GM23248 (cell line): ENCODE results near the gene RIN1. TPM values are rescaled to one million over a fixed set of nuclear protein-coding genes. Genes with fewer than 3 reads are reported as not detected.

Source experiments
- DNase-seq: peaks from one replicate; pipeline ENCODE4 v3.0.0-alpha.2; 2015
- H2AFZ ChIP-seq: fragments of 200-600 bp; sonication (generic); 2 replicates; pipeline ENCODE4 v1.6.1; 2016; ENCODE audit warnings: antibody characterized with exemption
- H3F3A ChIP-seq: fragments of 200-600 bp; sonication (generic); 2 replicates; pipeline ENCODE4 v1.6.1; 2016; ENCODE audit warnings: mild to moderate bottlenecking, antibody characterized with exemption, mixed run types; ENCODE audit not compliant: insufficient read depth
- H3K27ac ChIP-seq: fragments of 200-600 bp; sonication (generic); 2 replicates; pipeline ENCODE4 v1.5.1; 2016; ENCODE audit warnings: mild to moderate bottlenecking
- H3K27me3 ChIP-seq: fragments of 200-600 bp; sonication (generic); replicated peaks from 2 replicates; pipeline ENCODE4 v1.6.1; 2016; ENCODE audit warnings: mild to moderate bottlenecking; ENCODE audit not compliant: insufficient read depth
- H3K36me3 ChIP-seq: fragments of 200-600 bp; sonication (generic); 2 replicates; pipeline ENCODE4 v1.6.1; 2016; ENCODE audit warnings: low read depth, mild to moderate bottlenecking
- H3K4me1 ChIP-seq: fragments of 200-600 bp; sonication (generic); 2 replicates; pipeline ENCODE4 v1.6.1; 2016; ENCODE audit warnings: mild to moderate bottlenecking; ENCODE audit not compliant: insufficient read depth
- H3K4me2 ChIP-seq: fragments of 200-600 bp; sonication (generic); one replicate; pipeline ENCODE4 v1.6.1; 2016; ENCODE audit warnings: mild to moderate bottlenecking; ENCODE audit not compliant: unreplicated experiment
- H3K4me3 ChIP-seq: fragments of 200-600 bp; sonication (generic); 2 replicates; pipeline ENCODE4 v1.5.1; 2016; ENCODE audit warnings: mild to moderate bottlenecking
- H3K79me2 ChIP-seq: fragments of 200-600 bp; sonication (generic); 2 replicates; pipeline ENCODE4 v1.6.1; 2016; ENCODE audit warnings: mild to moderate bottlenecking; ENCODE audit not compliant: insufficient read depth
- H3K9ac ChIP-seq: fragments of 200-600 bp; sonication (generic); 2 replicates; pipeline ENCODE4 v1.6.1; 2016; ENCODE audit warnings: mild to moderate bottlenecking
- H3K9me2 ChIP-seq: fragments of 200-600 bp; sonication (generic); 2 replicates; pipeline ENCODE4 v1.6.1; 2016; ENCODE audit warnings: mixed run types, mild to moderate bottlenecking, moderate library complexity; ENCODE audit not compliant: insufficient read depth
- H3K9me3 ChIP-seq: fragments of 200-600 bp; sonication (generic); one replicate; pipeline ENCODE4 v1.6.1; 2017; ENCODE audit warnings: low read depth
- H4K20me1 ChIP-seq: fragments of 200-600 bp; sonication (generic); 2 replicates; pipeline ENCODE4 v1.6.0; 2016; ENCODE audit not compliant: insufficient read depth
- EZH2 ChIP-seq: fragments of 200-600 bp; sonication (generic); IDR thresholded peaks from 2 replicates; pipeline ENCODE4 v1.6.1; 2018; ENCODE audit warnings: antibody characterized with exemption, mild to moderate bottlenecking; ENCODE audit not compliant: insufficient read depth, poor library complexity, severe bottlenecking
- EZH2phosphoT487 ChIP-seq: fragments of 200-600 bp; sonication (generic); IDR thresholded peaks from 2 replicates; pipeline ENCODE4 v1.6.1; 2018; ENCODE audit warnings: antibody characterized with exemption, moderate library complexity, mild to moderate bottlenecking, low read depth; ENCODE audit not compliant: insufficient read depth
- WGBS, 2 experiments: methylation state at CpG; one replicate each; pipeline ENCODE4 v1.1.6; 2015 to 2017; ENCODE audit warnings: low lambda C conversion rate in 2 of 2, low coverage in 1 of 2; ENCODE audit errors: missing lambda C conversion rate in 2 of 2; 5-methylcytosine and 5-hydroxymethylcytosine counted together
- in situ Hi-C: fragments of 300-500 bp; cut with MboI; formaldehyde crosslinking; loops from 2 replicates; pipeline ENCODE4 v1.15.0; 2020
- polyA plus RNA-seq: library from polyadenylated mRNA; unstranded; fragments of >200 nt; fragmentation: Nextera tagmentation; extraction: Ambion mirVana; gene quantifications from 2 replicates; pipeline ENCODE4 v1.2.1, GENCODE V29; 2016
- total RNA-seq: library from RNA; depleted of rRNA; stranded (reverse); fragments of >200 nt; shearing (Covaris generic); gene quantifications from 2 replicates; pipeline ENCODE4 v1.2.3, GENCODE V29; 2014

Gene RIN1
- total and polyA plus RNA-seq, 2 experiments from 2014 or later: 16.8 to 44.0 TPM

GRCh38 chr11:66339162-66339675, 3.0 kb upstream of the RIN1 start:
- Histone ChIP-seq H3K9ac (no peak overlapping the region), H3K4me2 (no peak overlapping the region), H3K27me3 (no peaks in the 10 kb centered on the region), H2AFZ (no peak overlapping the region), H3K9me3 (no peaks in the 10 kb centered on the region), H3K36me3 (no peaks in the 10 kb centered on the region), H3K9me2 (no peaks in the 10 kb centered on the region), H3K27ac (no peak overlapping the region), H4K20me1 (no peaks in the 10 kb centered on the region), H3K4me1 (peaks cover 15% of the 10 kb centered on the region), H3K4me3 (no peak overlapping the region), H3K79me2 (peaks cover 39% of the 10 kb centered on the region), H3F3A (peaks cover 12% of the 10 kb centered on the region)
- DNase-seq: peak; percentile 52
- TF ChIP-seq EZH2phosphoT487 (no peak), EZH2 (no peak)
- WGBS, 2 experiments: 86 to 95% methylated on average over 6 of the region's 6 CpGs
- in situ Hi-C loops: no loop called here

DNA sequence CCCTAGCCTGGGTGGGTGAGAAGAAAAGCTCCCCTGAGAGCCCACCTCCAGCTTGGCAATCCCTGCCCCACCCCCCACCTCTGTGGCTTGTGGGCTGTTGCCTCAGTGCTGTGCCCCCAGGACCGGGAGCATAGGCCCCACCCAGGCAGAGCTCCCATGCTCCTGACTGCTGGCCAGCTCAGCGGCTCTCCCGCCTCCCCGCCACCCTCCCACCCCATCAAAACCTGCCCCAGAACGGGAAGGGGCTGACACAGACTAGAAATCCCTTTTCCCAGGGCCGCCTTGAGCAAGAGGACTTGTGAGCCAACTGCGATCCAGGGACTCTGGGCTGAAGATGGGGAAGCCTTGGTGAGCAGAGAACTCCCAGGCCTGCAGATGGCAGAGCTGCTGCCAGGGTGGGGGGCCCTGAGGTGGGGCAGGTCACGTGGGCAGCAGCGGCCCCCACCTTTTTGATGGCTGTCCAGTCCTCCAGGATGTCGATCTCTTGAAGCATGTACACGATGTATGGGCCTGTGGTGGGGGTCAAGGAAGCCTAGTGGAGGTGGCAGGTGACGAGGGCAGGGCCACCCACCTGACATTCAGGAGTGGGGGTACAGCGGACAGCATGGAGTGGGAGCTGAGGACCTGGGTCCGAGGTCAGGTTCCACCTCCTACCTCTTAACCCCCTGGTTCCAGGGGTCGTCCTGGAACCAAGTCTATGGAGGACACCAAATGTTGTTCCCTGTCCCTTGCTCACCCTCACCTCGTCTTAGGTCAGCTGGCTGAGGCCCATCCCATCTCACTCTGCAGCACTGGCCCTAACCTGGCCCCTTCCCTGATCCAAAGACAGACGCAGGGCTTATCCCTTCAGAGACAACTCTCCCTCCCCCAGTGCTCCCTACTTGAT, 2.3 kb upstream of the RIN1 start:
- no peaks in the 10 kb centered on the region for H3K36me3 ChIP-seq
- no peak overlapping the region for H3K4me3 ChIP-seq
- H3K4me1 ChIP-seq: peaks cover 10% of the 10 kb centered on the region
- no peaks in the 10 kb centered on the region for H3K9me3 ChIP-seq
- no peaks in the 10 kb centered on the region for H4K20me1 ChIP-seq
- H3K27me3 ChIP-seq: no peaks in the 10 kb centered on the region
- peak overlapping the region; percentile 99; the same call in 1 of the 2 replicates for H3K9ac ChIP-seq
- no peak for DNase-seq
- TF ChIP-seq EZH2: no peak
- no peak overlapping the region for H3K4me2 ChIP-seq
- peaks cover 39% of the 10 kb centered on the region for H3K79me2 ChIP-seq
- 80 to 82% methylated on average over 13 to 17 of the region's 17 CpGs for WGBS, 2 experiments
- H2AFZ ChIP-seq: no peak overlapping the region
- H3K9me2 ChIP-seq: no peaks in the 10 kb centered on the region
- in situ Hi-C loops: no loop called here
- H3F3A ChIP-seq: peaks cover 12% of the 10 kb centered on the region
- H3K27ac ChIP-seq: peak overlapping the region; percentile 99; the same call in 1 of the 2 replicates

DNA sequence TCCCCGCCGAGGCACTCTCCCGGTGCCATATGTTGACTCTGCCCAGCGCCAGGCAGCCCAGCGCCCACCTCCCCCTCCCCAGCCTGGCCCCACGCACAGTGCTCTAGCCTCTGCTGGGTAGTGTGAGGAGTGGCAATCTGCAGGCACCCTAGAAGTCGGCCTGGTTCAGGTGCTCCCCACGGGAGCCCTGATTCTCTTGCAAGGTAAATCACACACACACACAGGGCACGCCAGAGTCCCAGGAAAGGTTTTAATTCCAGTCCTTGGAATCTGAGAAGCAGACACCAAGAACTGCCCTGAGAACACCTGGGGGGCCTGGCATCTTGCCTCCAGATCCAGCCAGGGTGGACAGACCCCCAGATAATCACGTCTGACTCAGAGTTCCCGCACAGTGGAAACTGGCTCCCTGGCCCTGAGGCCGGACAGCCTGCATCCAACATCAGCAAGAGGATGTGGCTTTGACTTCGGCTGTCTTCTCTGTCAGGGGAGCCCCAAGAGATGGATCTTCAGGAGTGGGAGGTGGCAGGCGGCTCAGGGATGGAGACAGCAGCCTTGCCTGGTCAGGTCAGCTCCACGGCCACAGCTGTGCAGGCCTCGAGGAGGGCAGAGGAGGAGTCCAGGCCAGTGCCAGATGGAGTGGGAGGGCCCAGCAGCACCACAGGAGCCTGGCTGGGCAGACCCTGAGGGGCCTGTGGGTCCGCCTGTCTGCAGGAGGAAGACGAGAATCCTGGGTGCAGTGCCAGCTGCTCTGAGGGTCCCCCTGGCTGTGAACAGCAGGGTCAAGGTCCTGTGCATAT, 1.1 kb upstream of the RIN1 start:
- peak; percentile 55 for DNase-seq
- no peak for TF ChIP-seq EZH2
- TF ChIP-seq EZH2phosphoT487: no peak
- H3K9me3 ChIP-seq: no peaks in the 10 kb centered on the region
- H4K20me1 ChIP-seq: no peaks in the 10 kb centered on the region
- in situ Hi-C loops: no loop called here
- peaks cover 10% of the 10 kb centered on the region for H3K4me1 ChIP-seq
- peak overlapping the region; percentile 99 for H3K27ac ChIP-seq
- peaks cover 39% of the 10 kb centered on the region for H3K79me2 ChIP-seq
- no peaks in the 10 kb centered on the region; the same call in 1 of the 2 replicates for H3K36me3 ChIP-seq
- no peaks in the 10 kb centered on the region for H3K9me2 ChIP-seq
- H2AFZ ChIP-seq: no peak overlapping the region
- no peaks in the 10 kb centered on the region for H3K27me3 ChIP-seq
- 35 to 40% methylated on average over 15 to 18 of the region's 18 CpGs for WGBS, 2 experiments
- H3K4me3 ChIP-seq: no peak overlapping the region
- peak overlapping the region; percentile 31 for H3K4me2 ChIP-seq
- H3F3A ChIP-seq: peaks cover 12% of the 10 kb centered on the region
- peak overlapping the region; percentile 99 for H3K9ac ChIP-seq

DNA sequence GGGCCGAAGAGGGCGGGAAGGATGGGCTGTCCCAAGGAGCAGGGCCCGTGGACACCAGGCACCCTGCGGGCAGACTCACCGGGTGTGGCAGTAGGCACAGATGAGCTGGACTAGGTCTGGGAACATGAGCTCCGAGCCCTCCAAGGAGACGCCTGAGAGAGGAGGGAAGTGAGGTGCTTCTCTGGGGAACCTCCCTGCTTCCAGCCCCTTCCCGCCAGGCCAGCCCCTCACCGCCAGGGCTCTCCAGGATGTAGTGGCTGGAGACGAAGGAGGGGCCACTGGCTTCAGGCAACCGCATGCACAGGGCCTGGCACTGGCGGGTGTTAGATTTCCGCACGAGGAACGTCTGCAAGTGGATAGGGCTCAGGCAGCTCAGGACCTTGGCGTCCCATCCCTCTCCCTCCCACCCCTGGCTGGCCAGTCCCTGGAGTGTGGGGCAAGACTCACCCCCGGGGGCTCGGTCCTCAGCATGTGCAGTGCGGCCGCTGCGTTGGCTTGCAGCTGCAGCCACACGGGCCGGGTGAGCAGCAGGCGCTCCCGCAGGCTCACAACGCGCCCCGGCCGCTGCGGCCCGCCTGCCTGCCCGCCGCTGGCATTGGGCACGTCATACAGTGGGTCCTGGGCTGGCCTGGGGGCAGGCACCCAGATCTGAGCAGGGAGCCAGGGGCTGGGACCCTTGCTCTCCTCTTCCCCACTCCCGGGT, 552 bp downstream of the RIN1 start:
- Histone ChIP-seq H3K9me3 (no peaks in the 10 kb centered on the region), H3F3A (peaks cover 18% of the 10 kb centered on the region), H3K4me2 (peak overlapping the region; percentile 92), H3K9me2 (no peaks in the 10 kb centered on the region), H3K27me3 (no peaks in the 10 kb centered on the region), H3K79me2 (peaks cover 39% of the 10 kb centered on the region), H3K4me1 (peaks cover 10% of the 10 kb centered on the region), H3K9ac (peak overlapping the region; percentile 99), H3K4me3 (peak overlapping the region; percentile 91), H3K27ac (peak overlapping the region; percentile 99), H3K36me3 (no peaks in the 10 kb centered on the region; the same call in 1 of the 2 replicates), H2AFZ (no peak overlapping the region), H4K20me1 (no peaks in the 10 kb centered on the region)
- no peak for TF ChIP-seq EZH2phosphoT487
- no peak for TF ChIP-seq EZH2
- in situ Hi-C loops: no loop called here
- peak; percentile 80 for DNase-seq
- WGBS, 2 experiments: 0 to 2% methylated on average over 32 to 33 of the region's 35 CpGs
